CD4-positive, alpha-beta T cell treated with Interleukin-6 at 100 ng/mL for 8 hours (primary cell): ENCODE measurements around the gene ATF3.

Experiments
- DNase-seq: peaks from one replicate; pipeline ENCODE4 v3.0.0-alpha.2; 2020; ENCODE audit warnings: mixed read lengths, low spot score

Gene ATF3

GRCh38 chr1:212609701-212610574 is 1.4 kb downstream of the ATF3 start:
- no peak for DNase-seq

- no peak for DNase-seq
These were observed 2.0 kb downstream of the ATF3 start for GRCh38 chr1:212610575-212610967.

- no peak for DNase-seq
These were observed 2.7 kb downstream of the ATF3 start for GRCh38 chr1:212611000-212611948.

- DNase-seq = no peak
These were observed 3.7 kb downstream of the ATF3 start for GRCh38 chr1:212612041-212612961.

GRCh38 chr1:212613440-212614335 is 5.1 kb downstream of the ATF3 start:
- DNase-seq = no peak

- no peak for DNase-seq
These were observed 6.1 kb downstream of the ATF3 start for GRCh38 chr1:212614453-212615200.

GRCh38 chr1:212615201-212615470 is 6.6 kb downstream of the ATF3 start:
- DNase-seq = no peak

GRCh38 chr1:212618466-212619210 is 10.1 kb downstream of the ATF3 start:
- DNase-seq = no peak

GRCh38 chr1:212620293-212620692 is 11.7 kb downstream of the ATF3 start:
- DNase-seq = no peak

GRCh38 chr1:212621043-212621948 is 12.7 kb downstream of the ATF3 start:
- DNase-seq = no peak

GRCh38 chr1:212621949-212622305 is 13.4 kb downstream of the ATF3 start:
- DNase-seq = no peak

GRCh38 chr1:212622467-212622866 is 13.9 kb downstream of the ATF3 start:
- DNase-seq = no peak

- no peak for DNase-seq
These were observed 14.3 kb downstream of the ATF3 start for GRCh38 chr1:212622906-212623305.

- DNase-seq = no peak
These were observed 15.0 kb downstream of the ATF3 start for GRCh38 chr1:212623603-212624002.

GRCh38 chr1:212624976-212625501 is 16.5 kb downstream of the ATF3 start:
- no peak for DNase-seq

- DNase-seq = no peak
These were observed 17.4 kb downstream of the ATF3 start for GRCh38 chr1:212625781-212626450.

GRCh38 chr1:212628046-212628445 is 19.5 kb downstream of the ATF3 start:
- no peak for DNase-seq
